Measurements from ENCODE around the gene GALNTL6.
A peak's percentile ranks its signal among the peaks of the same experiment; 100 is the strongest.
"Not testable (repeated sequence)": the region's sequence is repeated elsewhere in the genome, so short reads cannot be mapped to it uniquely, and the experiment has no call there.

Gene GALNTL6

GRCh38 chr4:172974586-172974985, 1161.4 kb downstream of the GALNTL6 start:
- TF ChIP-seq CTCF (conservative IDR thresholded peaks at IDR 0.05; ENCODE audit: low read depth, low read length), result no peak
- no peak overlapping the region for H3K4me3 ChIP-seq (ENCODE audit: low read depth, low read length)
- no peak for DNase-seq (ENCODE audit: low read depth)

- no peak overlapping the region for H3K4me3 ChIP-seq (ENCODE audit: low read depth, low read length)
- no peak for TF ChIP-seq CTCF (conservative IDR thresholded peaks at IDR 0.05; ENCODE audit: low read depth, low read length)
- no peak for DNase-seq (ENCODE audit: low read depth)
Observed at GRCh38 chr4:172975651-172976229, 1162.5 kb downstream of the GALNTL6 start.

- not testable (repeated sequence) for DNase-seq (ENCODE audit: low read depth); H3K4me3 ChIP-seq (ENCODE audit: low read depth, low read length)
Observed at GRCh38 chr4:172977491-172978041, 1164.4 kb downstream of the GALNTL6 start.

GRCh38 chr4:172978848-172979247, 1165.6 kb downstream of the GALNTL6 start:
- no peak for TF ChIP-seq CTCF (conservative IDR thresholded peaks at IDR 0.05; ENCODE audit: low read depth, low read length)
- H3K4me3 ChIP-seq (ENCODE audit: low read depth, low read length), result no peak overlapping the region
- no peak for DNase-seq (ENCODE audit: low read depth)

- no peak for DNase-seq (ENCODE audit: low read depth)
- no peak for TF ChIP-seq CTCF (conservative IDR thresholded peaks at IDR 0.05; ENCODE audit: low read depth, low read length)
- H3K4me3 ChIP-seq (ENCODE audit: low read depth, low read length), result no peak overlapping the region
Observed at GRCh38 chr4:172979332-172979731, 1166.1 kb downstream of the GALNTL6 start.

GRCh38 chr4:172980219-172980618, 1167.0 kb downstream of the GALNTL6 start:
- DNase-seq (ENCODE audit: low read depth), result no peak
- H3K4me3 ChIP-seq (ENCODE audit: low read depth, low read length), result no peak overlapping the region
- TF ChIP-seq CTCF (conservative IDR thresholded peaks at IDR 0.05; ENCODE audit: low read depth, low read length), result no peak

- peak; percentile 85 for DNase-seq (ENCODE audit: low read depth)
- no peak overlapping the region for H3K4me3 ChIP-seq (ENCODE audit: low read depth, low read length)
- no peak for TF ChIP-seq CTCF (conservative IDR thresholded peaks at IDR 0.05; ENCODE audit: low read depth, low read length)
Observed at GRCh38 chr4:172982151-172982590, 1169.0 kb downstream of the GALNTL6 start.
